SK-N-SH (cell line): ENCODE data around the gene PCSK2. TPM values are rescaled to one million over a fixed set of nuclear protein-coding genes. Genes with fewer than 3 reads are reported as not detected.

Experiments
- CTCF ChIA-PET: fragments of 300-600, 350-600 bp; formaldehyde crosslinking; extraction: SDS; loops from one replicate; lab custom pipeline; 2021; lab: Yijun Ruan, JAX
- POLR2A ChIA-PET: fragments of 350-600 bp; sonication (Branson Sonifier 250); formaldehyde crosslinking; extraction: SDS; loops from one replicate; lab custom pipeline; 2020; ENCODE audit warnings: antibody characterized with exemption, inconsistent platforms; lab: Yijun Ruan, JAX
- DNase-seq: peaks from one replicate; pipeline ENCODE4 v3.0.0; 2012
- H2AFZ ChIP-seq: fragments of 200-600 bp; sonication (generic); 2 replicates; pipeline ENCODE4 v1.8.1; 2016; ENCODE audit warnings: antibody characterized with exemption, mild to moderate bottlenecking, low read depth
- H3F3A ChIP-seq: fragments of 200-600 bp; sonication (generic); replicated peaks from 2 replicates; pipeline ENCODE3; 2016; ENCODE audit warnings: antibody characterized with exemption, mild to moderate bottlenecking; ENCODE audit not compliant: insufficient read depth
- H3K27ac ChIP-seq, 2 experiments: fragments of 200-500 bp in 1 of 2; fragments of 200-600 bp in 1 of 2; sonication (Bioruptor generic) in 1 of 2; sonication (generic), shearing (Covaris generic) in 1 of 2; 2 replicates each; pipeline versions ENCODE4 v1.5.1 to v1.6.1; 2014 to 2016; ENCODE audit warnings: low read depth in 2 of 2, inconsistent platforms in 1 of 2, low read length in 1 of 2, mild to moderate bottlenecking in 1 of 2, mixed read lengths in 1 of 2
- H3K27me3 ChIP-seq: fragments of 200-600 bp; sonication (generic), shearing (Covaris generic); 2 replicates; pipeline ENCODE4 v1.6.1; 2016; ENCODE audit warnings: mixed run types; ENCODE audit not compliant: insufficient read depth
- H3K36me3 ChIP-seq, 2 experiments: fragments of 200-500 bp in 1 of 2; fragments of 200-600 bp in 1 of 2; sonication (Bioruptor generic) in 1 of 2; sonication (generic) in 1 of 2; replicated peaks in 1 of 2; 2 replicates each; pipeline versions ENCODE3 to v1.5.1; 2014 to 2016; ENCODE audit warnings: low read length in 1 of 2, mild to moderate bottlenecking in 1 of 2; ENCODE audit not compliant: insufficient read depth in 2 of 2, control insufficient read depth in 1 of 2
- H3K4me1 ChIP-seq, 2 experiments: fragments of 200-500 bp in 1 of 2; fragments of 200-600 bp in 1 of 2; sonication (Bioruptor generic) in 1 of 2; sonication (generic), shearing (Covaris generic) in 1 of 2; 2 replicates each; pipeline versions ENCODE4 v1.5.1 to v1.6.1; 2014 to 2016; ENCODE audit warnings: low read depth in 1 of 2, low read length in 1 of 2, mixed run types in 1 of 2; ENCODE audit not compliant: insufficient read depth in 2 of 2, control insufficient read depth in 1 of 2
- H3K4me2 ChIP-seq: fragments of 200-600 bp; sonication (generic), shearing (Covaris generic); 2 replicates; pipeline ENCODE4 v1.6.1; 2017; ENCODE audit warnings: mixed run types
- H3K4me3 ChIP-seq, 2 experiments: fragments of 200-500 bp in 1 of 2; fragments of 200-600 bp in 1 of 2; sonication (Bioruptor generic) in 1 of 2; sonication (generic), shearing (Covaris generic) in 1 of 2; 2 replicates each; pipeline versions ENCODE4 v1.5.1 to v1.8.1; 2014 to 2016; ENCODE audit warnings: low read depth in 2 of 2, inconsistent platforms in 1 of 2, low read length in 1 of 2, mild to moderate bottlenecking in 1 of 2, mixed read lengths in 1 of 2, moderate library complexity in 1 of 2
- H3K79me2 ChIP-seq: fragments of 200-600 bp; sonication (generic); 2 replicates; pipeline ENCODE4 v1.8.1; 2017; ENCODE audit warnings: mild to moderate bottlenecking; ENCODE audit not compliant: insufficient read depth
- H3K9ac ChIP-seq: fragments of 200-600 bp; sonication (generic); 2 replicates; pipeline ENCODE4 v1.6.1; 2017; ENCODE audit warnings: mixed run types
- H3K9me2 ChIP-seq: fragments of 200-600 bp; sonication (generic); 2 replicates; pipeline ENCODE4 v1.6.1; 2017; ENCODE audit warnings: mixed run types
- H3K9me3 ChIP-seq: fragments of 200-600 bp; sonication (generic); 2 replicates; pipeline ENCODE4 v1.6.1; 2017; ENCODE audit warnings: mixed run types, mild to moderate bottlenecking, moderate library complexity
- H4K20me1 ChIP-seq: fragments of 200-600 bp; sonication (generic); 2 replicates; pipeline ENCODE4 v1.6.1; 2017; ENCODE audit warnings: mild to moderate bottlenecking, mixed run types; ENCODE audit not compliant: insufficient read depth
- ELF1 ChIP-seq: IDR thresholded peaks from 2 replicates; pipeline ENCODE4 v1.4.0; 2012
- EP300 ChIP-seq, 2 experiments: IDR thresholded peaks; 2 replicates each; pipeline versions ENCODE4 v1.4.0 to v1.6.1; 2012; ENCODE audit warnings: borderline replicate concordance in 1 of 2, low read depth in 1 of 2, low read length in 1 of 2
- EZH2phosphoT487 ChIP-seq: fragments of 200-600 bp; sonication (generic); IDR thresholded peaks from 2 replicates; pipeline ENCODE4 v1.6.1; 2017; ENCODE audit warnings: low read depth, mixed run types, mild to moderate bottlenecking, antibody characterized with exemption, moderate library complexity, borderline replicate concordance
- FOXJ3 ChIP-seq: sonication (generic); formaldehyde crosslinking; IDR thresholded peaks from 2 replicates; pipeline ENCODE4 v1.5.1; 2020; ENCODE audit warnings: mild to moderate bottlenecking, missing genetic modification reagents
- GABPA ChIP-seq: IDR thresholded peaks from 2 replicates; pipeline ENCODE4 v1.4.0; 2012; ENCODE audit warnings: low read depth, mild to moderate bottlenecking
- GATA2 ChIP-seq: sonication (generic); formaldehyde crosslinking; IDR thresholded peaks from 2 replicates; pipeline ENCODE4 v1.5.0; 2020; ENCODE audit warnings: mild to moderate bottlenecking, missing genetic modification reagents
- JUND ChIP-seq: IDR thresholded peaks from 2 replicates; pipeline ENCODE4 v1.4.0; 2012
- MEF2A ChIP-seq: IDR thresholded peaks from 2 replicates; pipeline ENCODE4 v1.4.0; 2012; ENCODE audit warnings: low read depth, borderline replicate concordance
- POLR2AphosphoS5 ChIP-seq: IDR thresholded peaks from 2 replicates; pipeline ENCODE4 v1.6.1; 2012; ENCODE audit warnings: low read depth, low read length
- RXRA ChIP-seq: IDR thresholded peaks from 2 replicates; pipeline ENCODE4 v1.4.0; 2012; ENCODE audit warnings: low read depth, mild to moderate bottlenecking, borderline replicate concordance
- SIN3A ChIP-seq: IDR thresholded peaks from 2 replicates; pipeline ENCODE4 v1.6.1; 2012; ENCODE audit warnings: low read depth, mild to moderate bottlenecking, low read length, moderate library complexity, borderline replicate concordance
- TAF1 ChIP-seq: IDR thresholded peaks from 2 replicates; pipeline ENCODE4 v1.6.1; 2012; ENCODE audit warnings: low read depth, mild to moderate bottlenecking, low read length, moderate library complexity, borderline replicate concordance
- TCF12 ChIP-seq: IDR thresholded peaks from 2 replicates; pipeline ENCODE4 v1.4.0; 2012
- TEAD4 ChIP-seq: IDR thresholded peaks from 2 replicates; pipeline ENCODE4 v1.4.0; 2012; ENCODE audit warnings: mild to moderate bottlenecking, borderline replicate concordance; ENCODE audit not compliant: insufficient read depth
- WGBS: methylation state at CpG from one replicate; pipeline ENCODE4 v1.1.6; 2017; ENCODE audit warnings: low lambda C conversion rate; 5-methylcytosine and 5-hydroxymethylcytosine counted together
- polyA plus RNA-seq, 3 experiments: library from polyadenylated mRNA; depleted of rRNA; stranded (reverse); fragments of >200 nt; gene quantifications; 2 replicates each; pipeline ENCODE4 v1.2.3, GENCODE V29; 2012
- TF ChIP-seq, protein P1 (sequence below): IDR thresholded peaks from 2 replicates; pipeline ENCODE4 v1.4.0; 2012; ENCODE audit warnings: low read depth, borderline replicate concordance
- TF ChIP-seq, protein P2 (sequence below): fragments of 150-350 bp; IDR thresholded peaks from 2 replicates; pipeline ENCODE4 v1.6.1; 2016; ENCODE audit warnings: mild to moderate bottlenecking, low read depth, low read length
- TF ChIP-seq, protein P3 (sequence below): IDR thresholded peaks from 2 replicates; pipeline ENCODE4 v1.4.0; 2012; ENCODE audit warnings: low read depth, borderline replicate concordance
- TF ChIP-seq, protein P4 (sequence below): IDR thresholded peaks from 2 replicates; pipeline ENCODE4 v1.6.1; 2012; ENCODE audit warnings: mild to moderate bottlenecking, low read depth, low read length, moderate library complexity

The PCSK2 gene
- polyA plus RNA-seq, 1 of the 3 experiments (the other 2 are of a cell fraction) = not detected

DNA sequence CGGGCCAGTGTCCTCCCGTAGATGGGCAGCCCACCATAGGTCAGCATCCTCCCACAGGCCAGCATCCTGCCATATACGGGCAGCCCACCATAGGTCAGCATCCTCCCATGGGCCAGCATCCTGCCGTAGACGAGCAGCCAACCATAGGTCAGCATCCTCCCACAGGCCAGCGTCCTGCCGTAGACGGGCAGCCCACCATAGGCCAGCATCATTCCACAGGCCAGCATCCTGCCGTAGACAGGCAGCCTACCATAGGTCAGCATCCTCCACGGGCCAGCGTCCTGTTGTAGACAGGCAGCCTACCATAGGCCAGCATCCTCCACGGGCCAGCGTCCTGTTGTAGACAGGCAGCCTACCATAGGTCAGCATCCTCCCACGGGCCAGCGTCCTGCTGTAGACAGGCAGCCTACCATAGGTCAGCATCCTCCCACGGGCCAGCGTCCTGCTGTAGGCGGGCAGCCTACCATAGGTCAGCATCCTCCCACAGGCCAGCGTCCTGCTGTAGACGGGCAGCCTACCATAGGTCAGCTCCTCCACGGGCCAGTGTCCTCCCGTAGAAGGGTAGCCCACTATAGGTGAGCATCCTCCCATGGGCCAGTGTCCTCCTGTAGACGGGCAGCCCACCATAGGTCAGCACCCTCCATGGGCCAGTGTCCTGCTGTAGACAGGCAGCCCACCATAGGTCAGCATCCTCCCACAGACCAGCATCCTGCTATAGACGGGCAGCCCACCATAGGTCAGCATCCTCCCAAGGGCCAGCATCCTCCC is 241.4 kb downstream of the PCSK2 start:
- Histone ChIP-seq H3K4me2 (no peak overlapping the region), H3K4me3 (no peak overlapping the region), H4K20me1 (no peaks in the 10 kb centered on the region), H3K79me2 (no peaks in the 10 kb centered on the region), H3K9me2 (no peaks in the 10 kb centered on the region), H3K36me3 (no peaks in the 10 kb centered on the region), H3K9me3 (no peaks in the 10 kb centered on the region), H3F3A (no peaks in the 10 kb centered on the region), H3K27ac (no peak overlapping the region), H3K4me1 (no peaks in the 10 kb centered on the region), H3K9ac (no peak overlapping the region), H3K27me3 (no peaks in the 10 kb centered on the region), H2AFZ (no peak overlapping the region)
- POLR2A ChIA-PET = no interaction called here
- 57% methylated on average over 9 of the region's 24 CpGs for WGBS
- DNase-seq = no peak
- TF ChIP-seq GABPA (no peak), TEAD4 (no peak), POLR2AphosphoS5 (no peak), TAF1 (no peak), FOXJ3 (CRISPR knock-in tag) (no peak)
- TF ChIP-seq, protein P1, sequence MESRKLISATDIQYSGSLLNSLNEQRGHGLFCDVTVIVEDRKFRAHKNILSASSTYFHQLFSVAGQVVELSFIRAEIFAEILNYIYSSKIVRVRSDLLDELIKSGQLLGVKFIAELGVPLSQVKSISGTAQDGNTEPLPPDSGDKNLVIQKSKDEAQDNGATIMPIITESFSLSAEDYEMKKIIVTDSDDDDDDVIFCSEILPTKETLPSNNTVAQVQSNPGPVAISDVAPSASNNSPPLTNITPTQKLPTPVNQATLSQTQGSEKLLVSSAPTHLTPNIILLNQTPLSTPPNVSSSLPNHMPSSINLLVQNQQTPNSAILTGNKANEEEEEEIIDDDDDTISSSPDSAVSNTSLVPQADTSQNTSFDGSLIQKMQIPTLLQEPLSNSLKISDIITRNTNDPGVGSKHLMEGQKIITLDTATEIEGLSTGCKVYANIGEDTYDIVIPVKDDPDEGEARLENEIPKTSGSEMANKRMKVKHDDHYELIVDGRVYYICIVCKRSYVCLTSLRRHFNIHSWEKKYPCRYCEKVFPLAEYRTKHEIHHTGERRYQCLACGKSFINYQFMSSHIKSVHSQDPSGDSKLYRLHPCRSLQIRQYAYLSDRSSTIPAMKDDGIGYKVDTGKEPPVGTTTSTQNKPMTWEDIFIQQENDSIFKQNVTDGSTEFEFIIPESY = no peak
- TF ChIP-seq, protein P2, sequence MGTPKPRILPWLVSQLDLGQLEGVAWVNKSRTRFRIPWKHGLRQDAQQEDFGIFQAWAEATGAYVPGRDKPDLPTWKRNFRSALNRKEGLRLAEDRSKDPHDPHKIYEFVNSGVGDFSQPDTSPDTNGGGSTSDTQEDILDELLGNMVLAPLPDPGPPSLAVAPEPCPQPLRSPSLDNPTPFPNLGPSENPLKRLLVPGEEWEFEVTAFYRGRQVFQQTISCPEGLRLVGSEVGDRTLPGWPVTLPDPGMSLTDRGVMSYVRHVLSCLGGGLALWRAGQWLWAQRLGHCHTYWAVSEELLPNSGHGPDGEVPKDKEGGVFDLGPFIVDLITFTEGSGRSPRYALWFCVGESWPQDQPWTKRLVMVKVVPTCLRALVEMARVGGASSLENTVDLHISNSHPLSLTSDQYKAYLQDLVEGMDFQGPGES = no peak
- TF ChIP-seq, protein P3, sequence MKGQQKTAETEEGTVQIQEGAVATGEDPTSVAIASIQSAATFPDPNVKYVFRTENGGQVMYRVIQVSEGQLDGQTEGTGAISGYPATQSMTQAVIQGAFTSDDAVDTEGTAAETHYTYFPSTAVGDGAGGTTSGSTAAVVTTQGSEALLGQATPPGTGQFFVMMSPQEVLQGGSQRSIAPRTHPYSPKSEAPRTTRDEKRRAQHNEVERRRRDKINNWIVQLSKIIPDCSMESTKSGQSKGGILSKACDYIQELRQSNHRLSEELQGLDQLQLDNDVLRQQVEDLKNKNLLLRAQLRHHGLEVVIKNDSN = no peak
- CTCF ChIA-PET = interaction anchor here (1.0 to 2.2 kb wide), 2 partner anchors 37 kb away, joined by 3 to 7 read pairs; no protein-coding TSS in a partner anchor

DNA sequence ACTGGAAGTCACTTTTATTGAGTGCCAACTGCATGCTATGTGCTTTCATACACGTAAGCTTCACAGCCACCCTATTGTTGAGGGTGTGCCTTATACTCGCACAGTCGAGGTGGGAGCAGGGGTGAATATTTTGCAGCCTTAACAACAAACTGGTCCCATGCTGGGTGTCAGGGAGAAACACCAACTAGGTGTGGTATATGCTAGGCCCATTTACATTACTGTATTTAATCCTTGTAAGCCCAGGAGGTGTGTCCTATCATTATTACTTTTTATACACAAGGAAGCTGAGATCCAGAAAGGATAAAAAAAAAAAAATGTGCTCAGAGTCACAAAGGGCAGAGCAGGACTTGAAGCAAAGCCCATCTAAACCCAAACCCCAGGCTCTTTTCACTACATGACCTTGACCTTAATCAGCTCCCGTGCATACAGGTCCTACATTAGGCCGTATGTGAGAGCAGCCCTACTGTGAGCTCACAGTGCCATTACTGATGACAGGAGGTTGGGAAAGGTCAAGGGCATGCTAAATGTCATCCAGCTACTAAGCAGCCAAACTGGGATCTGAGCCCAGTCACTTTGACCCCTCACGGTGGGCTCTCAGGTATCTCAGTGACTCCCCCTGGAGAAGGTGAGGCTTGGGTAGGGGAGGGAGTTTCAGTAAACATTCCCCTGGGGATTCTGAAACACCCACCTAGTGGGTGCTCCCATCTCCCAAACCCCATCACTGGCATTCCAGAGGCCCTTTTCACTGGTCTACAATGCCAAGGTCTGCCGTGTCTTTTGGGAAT is 242.6 kb downstream of the PCSK2 start:
- 37% methylated on average over 7 of the region's 7 CpGs for WGBS
- no peak overlapping the region for H3K27ac ChIP-seq
- H2AFZ ChIP-seq = no peak overlapping the region
- H3K36me3 ChIP-seq = no peaks in the 10 kb centered on the region
- H3K4me1 ChIP-seq = peaks cover 0 to 7% of the 10 kb centered on the region in 2 experiments; a peak in 1 of 4 replicates
- no peaks in the 10 kb centered on the region for H4K20me1 ChIP-seq
- no peak for DNase-seq
- H3K9me3 ChIP-seq = no peaks in the 10 kb centered on the region
- H3K4me3 ChIP-seq = no peak overlapping the region
- H3K9ac ChIP-seq = no peak overlapping the region
- H3K4me2 ChIP-seq = no peak overlapping the region
- POLR2A ChIA-PET = no interaction called here
- CTCF ChIA-PET = interaction anchor here (1.0 kb wide), 1 partner anchor 38 kb away, joined by 3 read pairs; no protein-coding TSS in a partner anchor
- no peaks in the 10 kb centered on the region for H3K79me2 ChIP-seq
- no peaks in the 10 kb centered on the region for H3K9me2 ChIP-seq
- no peaks in the 10 kb centered on the region for H3K27me3 ChIP-seq
- no peaks in the 10 kb centered on the region for H3F3A ChIP-seq
- TF ChIP-seq GATA2 (CRISPR knock-in tag) = no peak
- no peak for TF ChIP-seq ELF1
- TF ChIP-seq TCF12 = no peak
- no peak for TF ChIP-seq JUND
- TF ChIP-seq MEF2A = no peak
- no peak for TF ChIP-seq SIN3A
- TF ChIP-seq EZH2phosphoT487 = no peak
- TF ChIP-seq EP300 (IDR thresholded peaks at IDR 0.05; ENCODE audit: borderline replicate concordance in 1 of 2, low read depth in 1 of 2, low read length in 1 of 2) = no peak
- no peak for TF ChIP-seq POLR2AphosphoS5
- TF ChIP-seq RXRA = no peak
- TF ChIP-seq, protein P4, sequence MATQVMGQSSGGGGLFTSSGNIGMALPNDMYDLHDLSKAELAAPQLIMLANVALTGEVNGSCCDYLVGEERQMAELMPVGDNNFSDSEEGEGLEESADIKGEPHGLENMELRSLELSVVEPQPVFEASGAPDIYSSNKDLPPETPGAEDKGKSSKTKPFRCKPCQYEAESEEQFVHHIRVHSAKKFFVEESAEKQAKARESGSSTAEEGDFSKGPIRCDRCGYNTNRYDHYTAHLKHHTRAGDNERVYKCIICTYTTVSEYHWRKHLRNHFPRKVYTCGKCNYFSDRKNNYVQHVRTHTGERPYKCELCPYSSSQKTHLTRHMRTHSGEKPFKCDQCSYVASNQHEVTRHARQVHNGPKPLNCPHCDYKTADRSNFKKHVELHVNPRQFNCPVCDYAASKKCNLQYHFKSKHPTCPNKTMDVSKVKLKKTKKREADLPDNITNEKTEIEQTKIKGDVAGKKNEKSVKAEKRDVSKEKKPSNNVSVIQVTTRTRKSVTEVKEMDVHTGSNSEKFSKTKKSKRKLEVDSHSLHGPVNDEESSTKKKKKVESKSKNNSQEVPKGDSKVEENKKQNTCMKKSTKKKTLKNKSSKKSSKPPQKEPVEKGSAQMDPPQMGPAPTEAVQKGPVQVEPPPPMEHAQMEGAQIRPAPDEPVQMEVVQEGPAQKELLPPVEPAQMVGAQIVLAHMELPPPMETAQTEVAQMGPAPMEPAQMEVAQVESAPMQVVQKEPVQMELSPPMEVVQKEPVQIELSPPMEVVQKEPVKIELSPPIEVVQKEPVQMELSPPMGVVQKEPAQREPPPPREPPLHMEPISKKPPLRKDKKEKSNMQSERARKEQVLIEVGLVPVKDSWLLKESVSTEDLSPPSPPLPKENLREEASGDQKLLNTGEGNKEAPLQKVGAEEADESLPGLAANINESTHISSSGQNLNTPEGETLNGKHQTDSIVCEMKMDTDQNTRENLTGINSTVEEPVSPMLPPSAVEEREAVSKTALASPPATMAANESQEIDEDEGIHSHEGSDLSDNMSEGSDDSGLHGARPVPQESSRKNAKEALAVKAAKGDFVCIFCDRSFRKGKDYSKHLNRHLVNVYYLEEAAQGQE = no peak
